Measurements from ENCODE around the gene SGO2. TPM values are rescaled to one million over a fixed set of nuclear protein-coding genes. Genes with fewer than 3 reads are reported as not detected.
"Not testable (repeated sequence)": the region's sequence is repeated elsewhere in the genome, so short reads cannot be mapped to it uniquely, and the experiment has no call there.

Gene SGO2
- total RNA-seq, 1 experiment from 2014 or later = 14.2 TPM

DNA sequence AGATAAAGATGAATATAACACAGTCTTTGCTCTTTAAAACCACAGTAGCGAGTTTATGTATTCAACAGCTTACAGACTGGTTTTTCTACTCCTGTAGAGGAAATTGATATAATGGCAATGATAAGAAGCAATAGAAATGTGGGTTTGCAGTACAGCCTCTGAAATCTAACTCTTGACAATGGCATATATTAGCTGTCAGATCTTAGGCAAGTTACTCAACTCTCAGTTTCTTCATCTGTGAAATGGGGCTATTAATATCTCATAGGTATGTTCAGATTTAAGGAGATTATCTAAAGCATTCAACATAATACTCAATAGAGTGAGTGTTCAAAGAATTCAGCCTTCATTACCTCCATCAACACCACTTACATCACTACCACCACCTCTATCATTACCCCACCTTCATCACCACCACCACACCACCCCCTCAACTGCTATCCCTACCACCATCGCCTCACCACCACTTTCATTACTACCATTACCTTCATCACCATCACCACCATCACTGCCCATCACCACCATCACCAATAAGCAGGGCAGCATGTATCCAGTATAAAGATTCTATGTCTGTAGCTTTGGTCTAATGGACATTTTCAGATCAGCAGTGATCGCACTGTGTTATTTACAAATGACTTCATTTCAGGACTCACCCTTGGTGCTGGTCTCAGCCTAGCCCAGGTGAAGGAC, 82.5 kb downstream of the SGO2 start:
- peaks cover under 1% of the 10 kb centered on the region for H3K36me3 Mint-ChIP-seq (ENCODE audit: insufficient read depth, unreplicated experiment)
- ChIA-PET POLR2A (interaction anchor here (0.7 to 1.3 kb wide), 4 partner anchors 10 to 75 kb away, joined by 3 to 4 read pairs (median 3); no protein-coding TSS in a partner anchor), CTCF (interaction anchor here (0.8 to 1.2 kb wide), 3 partner anchors 8 to 99 kb away, joined by 3 to 4 read pairs (median 3); no protein-coding TSS in a partner anchor)
- BruUV-seq (replicated peaks) = TSS peak; percentile 57
- H3K27ac Mint-ChIP-seq (ENCODE audit: low read depth, unreplicated experiment) = peak overlapping the region; percentile 92
- H3K27me3 Mint-ChIP-seq (ENCODE audit: insufficient read depth, unreplicated experiment) = no peaks in the 10 kb centered on the region
- H3K4me3 Mint-ChIP-seq (ENCODE audit: unreplicated experiment) = peak overlapping the region; percentile 72
- TF ChIP-seq, protein P1, sequence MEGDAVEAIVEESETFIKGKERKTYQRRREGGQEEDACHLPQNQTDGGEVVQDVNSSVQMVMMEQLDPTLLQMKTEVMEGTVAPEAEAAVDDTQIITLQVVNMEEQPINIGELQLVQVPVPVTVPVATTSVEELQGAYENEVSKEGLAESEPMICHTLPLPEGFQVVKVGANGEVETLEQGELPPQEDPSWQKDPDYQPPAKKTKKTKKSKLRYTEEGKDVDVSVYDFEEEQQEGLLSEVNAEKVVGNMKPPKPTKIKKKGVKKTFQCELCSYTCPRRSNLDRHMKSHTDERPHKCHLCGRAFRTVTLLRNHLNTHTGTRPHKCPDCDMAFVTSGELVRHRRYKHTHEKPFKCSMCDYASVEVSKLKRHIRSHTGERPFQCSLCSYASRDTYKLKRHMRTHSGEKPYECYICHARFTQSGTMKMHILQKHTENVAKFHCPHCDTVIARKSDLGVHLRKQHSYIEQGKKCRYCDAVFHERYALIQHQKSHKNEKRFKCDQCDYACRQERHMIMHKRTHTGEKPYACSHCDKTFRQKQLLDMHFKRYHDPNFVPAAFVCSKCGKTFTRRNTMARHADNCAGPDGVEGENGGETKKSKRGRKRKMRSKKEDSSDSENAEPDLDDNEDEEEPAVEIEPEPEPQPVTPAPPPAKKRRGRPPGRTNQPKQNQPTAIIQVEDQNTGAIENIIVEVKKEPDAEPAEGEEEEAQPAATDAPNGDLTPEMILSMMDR (IDR thresholded peaks at IDR 0.05; ENCODE audit: unreplicated experiment) = no peak
- peaks cover 33% of the 10 kb centered on the region for H3K4me1 Mint-ChIP-seq (ENCODE audit: insufficient read depth, unreplicated experiment)
- no peaks in the 10 kb centered on the region for H3K9me3 Mint-ChIP-seq (ENCODE audit: unreplicated experiment)
- intact Hi-C loops (cut with micrococcal nuclease) = no loop called here
- no peak for DNase-seq (ENCODE audit: unreplicated experiment)

- peak; percentile 82 for DNase-seq (ENCODE audit: unreplicated experiment)
- H3K4me3 Mint-ChIP-seq (ENCODE audit: unreplicated experiment) = peak overlapping the region; percentile 72
- H3K36me3 Mint-ChIP-seq (ENCODE audit: insufficient read depth, unreplicated experiment) = peaks cover 7% of the 10 kb centered on the region
- H3K9me3 Mint-ChIP-seq (ENCODE audit: unreplicated experiment) = no peaks in the 10 kb centered on the region
- TF ChIP-seq, protein P1 (IDR thresholded peaks at IDR 0.05; ENCODE audit: unreplicated experiment) = no peak
- no peaks in the 10 kb centered on the region for H3K27me3 Mint-ChIP-seq (ENCODE audit: insufficient read depth, unreplicated experiment)
- H3K27ac Mint-ChIP-seq (ENCODE audit: low read depth, unreplicated experiment) = peak overlapping the region; percentile 92
- ChIA-PET CTCF (interaction anchor here (0.7 to 1.2 kb wide), 4 partner anchors 8 to 185 kb away, joined by 3 to 4 read pairs (median 3); no protein-coding TSS in a partner anchor), POLR2A (interaction anchor here (0.6 to 1.3 kb wide), 5 partner anchors 10 to 75 kb away, joined by 3 to 4 read pairs (median 3); no protein-coding TSS in a partner anchor)
- intact Hi-C loops (cut with micrococcal nuclease) = no loop called here
- BruUV-seq (replicated peaks) = no TSS peak
- H3K4me1 Mint-ChIP-seq (ENCODE audit: insufficient read depth, unreplicated experiment) = peaks cover 31% of the 10 kb centered on the region
Observed at GRCh38 chr2:200609028-200609614, 83.1 kb downstream of the SGO2 start.

DNA sequence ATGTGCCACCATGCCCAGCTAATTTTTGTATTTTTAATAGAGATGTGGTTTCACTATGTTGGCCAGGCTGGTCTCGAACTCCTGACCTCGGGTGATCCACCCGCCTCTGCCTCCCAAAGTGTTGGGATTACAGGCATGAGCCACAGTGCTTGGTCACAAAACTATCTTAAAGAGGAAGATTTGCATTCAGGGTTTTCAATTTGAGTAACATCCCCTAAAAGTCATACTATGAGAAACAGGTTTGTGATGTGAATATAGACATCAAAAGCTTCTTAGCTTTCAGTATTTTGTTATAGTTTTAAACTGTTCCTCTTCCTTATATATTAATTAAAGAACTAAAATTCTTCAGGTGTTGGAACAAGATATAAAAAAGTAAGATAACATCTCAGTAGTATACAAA, 84.2 kb downstream of the SGO2 start:
- H3K9me3 Mint-ChIP-seq (ENCODE audit: unreplicated experiment); DNase-seq (ENCODE audit: unreplicated experiment); BruUV-seq (replicated peaks); intact Hi-C loops (cut with micrococcal nuclease); H3K27me3 Mint-ChIP-seq (ENCODE audit: insufficient read depth, unreplicated experiment); H3K36me3 Mint-ChIP-seq (ENCODE audit: insufficient read depth, unreplicated experiment): not testable (repeated sequence)
- Mint-ChIP-seq H3K27ac (ENCODE audit: low read depth, unreplicated experiment) (peak overlapping the region; percentile 92), H3K4me3 (ENCODE audit: unreplicated experiment) (peak overlapping the region; percentile 72), H3K4me1 (ENCODE audit: insufficient read depth, unreplicated experiment) (peaks cover 23% of the 10 kb centered on the region)
- ChIA-PET CTCF (interaction anchor here (0.6 kb wide), 2 partner anchors 90 to 112 kb away, joined by 4 read pairs; no protein-coding TSS in a partner anchor), POLR2A (interaction anchor here (0.7 to 1.3 kb wide), 2 partner anchors 10 to 15 kb away, joined by 3 to 4 read pairs; no protein-coding TSS in a partner anchor)

DNA sequence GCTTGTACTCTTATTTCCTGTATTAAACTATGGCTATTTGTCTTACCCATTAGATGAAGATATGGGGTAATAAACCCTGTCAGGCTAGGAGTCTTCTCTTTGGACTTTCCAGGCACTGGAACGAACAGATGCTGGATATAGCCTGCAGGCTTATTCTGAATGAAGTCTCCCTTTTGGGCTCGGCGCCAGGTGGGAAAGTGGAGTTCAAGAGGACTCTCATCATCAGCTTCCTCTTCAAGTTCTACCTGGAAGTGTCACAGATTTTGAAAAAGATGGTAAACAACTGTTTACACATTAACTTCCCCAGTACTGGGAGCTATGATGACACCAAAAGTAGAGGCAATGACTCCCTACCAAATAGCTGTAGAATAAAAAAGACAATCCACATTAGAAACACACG, 87.7 kb downstream of the SGO2 start:
- POLR2A ChIA-PET = interaction anchor here (1.2 to 4.6 kb wide), 2 partner anchors 13 to 38 kb away, joined by 3 to 32 read pairs; no protein-coding TSS in a partner anchor
- TF ChIP-seq, protein P1 (IDR thresholded peaks at IDR 0.05; ENCODE audit: unreplicated experiment) = no peak

More for the DNA sequence above, 87.7 kb downstream of the SGO2 start:
- Mint-ChIP-seq H3K27ac (ENCODE audit: low read depth, unreplicated experiment) (peak overlapping the region; percentile 61), H3K4me1 (ENCODE audit: insufficient read depth, unreplicated experiment) (peaks cover 39% of the 10 kb centered on the region), H3K27me3 (ENCODE audit: insufficient read depth, unreplicated experiment) (no peaks in the 10 kb centered on the region), H3K4me3 (ENCODE audit: unreplicated experiment) (no peak overlapping the region), H3K9me3 (ENCODE audit: unreplicated experiment) (no peaks in the 10 kb centered on the region), H3K36me3 (ENCODE audit: insufficient read depth, unreplicated experiment) (peaks cover 21% of the 10 kb centered on the region)
- DNase-seq (ENCODE audit: unreplicated experiment) = peak; percentile 60
- CTCF ChIA-PET = interaction anchor here (0.7 to 6.5 kb wide), 5 partner anchors 11 to 640 kb away, joined by 3 to 48 read pairs (median 4); no protein-coding TSS in a partner anchor
- intact Hi-C loops (cut with micrococcal nuclease) = no loop called here
- no TSS peak for BruUV-seq (replicated peaks)
